ENCODE measurements around the gene ZGPAT.
"Not testable (repeated sequence)": the region's sequence is repeated elsewhere in the genome, so short reads cannot be mapped to it uniquely, and the experiment has no call there.

Gene ZGPAT

DNA sequence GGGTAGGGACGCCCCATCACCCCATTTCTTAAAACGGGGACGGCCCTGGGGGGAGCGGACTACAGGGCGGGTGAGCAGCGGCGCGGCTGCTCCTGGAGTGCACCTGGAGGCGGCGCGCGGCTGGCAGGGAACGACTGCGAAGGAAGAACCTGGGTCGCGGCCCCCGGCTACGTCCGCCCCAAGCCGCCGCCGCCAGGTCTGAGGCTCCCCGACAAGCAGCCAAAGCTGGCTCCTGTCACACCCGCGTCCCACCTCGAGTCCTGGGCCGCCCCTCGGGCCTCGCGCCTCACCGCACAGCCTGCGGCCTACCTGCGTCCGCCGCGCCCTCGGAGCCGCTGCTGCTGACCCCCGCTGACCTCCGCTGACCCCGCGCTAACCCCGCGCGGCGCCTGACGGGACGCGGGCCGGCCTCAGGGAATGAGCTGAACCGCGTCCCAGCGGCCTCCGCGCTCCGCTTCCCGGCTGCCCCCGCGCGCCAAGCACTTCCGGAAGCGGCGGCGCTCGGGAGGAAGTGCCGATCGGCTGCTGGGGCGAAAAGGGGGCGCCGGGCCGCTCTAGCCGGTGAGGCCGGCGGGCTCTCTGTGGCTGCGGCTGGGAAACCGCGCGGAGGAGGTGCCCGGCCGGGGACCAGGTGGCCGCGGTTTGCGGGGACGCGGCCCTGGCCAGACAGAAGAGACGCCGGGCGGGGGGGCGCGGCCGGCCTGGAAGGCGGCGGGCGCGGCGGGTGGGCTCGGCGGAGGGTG lies at the start of gene ZGPAT, which contains the start of gene ARFRP1:
Gene ZGPAT, plus strand, starts transcription at position 482 of the 743 bp plus-strand sequence. CDS start 542 bp downstream, outside the sequence.
Gene ARFRP1, minus strand, starts transcription at position 419 of the 743 bp plus-strand sequence. CDS start 885 bp downstream, outside the sequence.
- peak; percentile 71 to 80 (median 75) for DNase-seq (ENCODE audit: low read depth in 3 of 3, low spot score in 1 of 3)

DNA sequence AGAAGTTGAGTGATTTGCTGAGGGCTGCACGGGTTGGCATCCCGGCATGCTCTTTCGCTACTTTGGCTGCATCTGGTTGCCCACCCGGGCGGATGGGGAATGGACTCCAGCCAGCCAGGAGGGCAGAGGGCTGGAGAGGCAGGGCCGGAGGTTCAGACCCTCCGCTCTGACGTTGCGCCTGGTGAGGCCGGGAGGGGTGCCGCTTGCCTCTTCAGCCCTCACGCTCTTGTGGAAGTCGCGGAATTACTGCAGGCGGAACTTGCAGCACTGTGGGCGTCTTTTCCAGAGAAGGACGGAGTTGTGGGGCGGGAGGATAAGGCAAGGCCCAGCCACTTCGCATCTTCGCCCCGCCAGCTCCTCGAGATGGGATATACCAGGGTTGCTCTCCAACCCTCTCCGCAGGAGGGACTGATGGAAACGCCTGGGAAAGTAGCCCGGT lies 49.1 kb upstream of the ZGPAT start:
- DNase-seq (ENCODE audit: low read depth in 3 of 3, low spot score in 1 of 3) = no peak

GRCh38 chr20:63659370-63659769 lies 48.5 kb upstream of the ZGPAT start:
- no peak for DNase-seq (ENCODE audit: low read depth in 3 of 3, low spot score in 1 of 3)

GRCh38 chr20:63660174-63660573 lies 47.7 kb upstream of the ZGPAT start:
- DNase-seq (ENCODE audit: low read depth in 3 of 3, low spot score in 1 of 3) = not testable (repeated sequence)

DNA sequence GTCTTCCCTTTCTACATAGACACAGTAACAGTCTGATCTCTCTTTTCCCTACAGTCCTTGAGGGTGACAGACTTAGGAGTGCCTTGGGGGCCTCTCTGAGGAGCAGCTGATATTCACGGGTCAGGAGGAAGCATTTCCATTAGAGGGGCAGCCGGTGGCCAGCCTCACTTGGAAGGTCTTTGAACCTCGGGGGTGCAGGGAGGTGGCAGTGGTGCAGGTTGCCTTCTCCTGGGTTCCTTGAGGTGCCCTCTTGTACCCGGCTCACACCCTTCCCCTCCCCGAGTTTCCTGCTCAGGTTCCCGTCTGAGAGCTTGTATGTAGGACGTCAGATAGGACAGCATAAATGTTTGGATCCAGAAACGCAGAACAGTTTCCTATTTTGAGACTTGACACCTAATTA lies 47.2 kb upstream of the ZGPAT start:
- no peak for DNase-seq (ENCODE audit: low read depth in 3 of 3, low spot score in 1 of 3)

DNA sequence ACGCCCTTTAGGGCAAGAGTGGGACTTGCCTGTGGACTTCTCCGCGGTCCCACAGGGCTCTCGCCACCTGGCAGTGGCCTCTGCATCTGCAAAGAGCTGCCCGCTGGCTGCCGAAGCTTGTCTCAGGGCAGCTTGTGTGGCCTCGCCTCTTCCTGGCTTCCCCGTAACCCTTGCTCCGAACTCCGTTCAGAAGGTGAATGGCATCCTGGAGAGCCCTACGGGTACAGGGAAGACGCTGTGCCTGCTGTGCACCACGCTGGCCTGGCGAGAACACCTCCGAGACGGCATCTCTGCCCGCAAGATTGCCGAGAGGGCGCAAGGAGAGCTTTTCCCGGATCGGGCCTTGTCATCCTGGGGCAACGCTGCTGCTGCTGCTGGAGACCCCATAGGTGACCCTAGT lies 46.7 kb upstream of the ZGPAT start:
- DNase-seq (ENCODE audit: low read depth in 3 of 3, low spot score in 1 of 3) = no peak

GRCh38 chr20:63661959-63662812 lies 45.7 kb upstream of the ZGPAT start:
- no peak for DNase-seq (ENCODE audit: low read depth in 3 of 3, low spot score in 1 of 3)

DNA sequence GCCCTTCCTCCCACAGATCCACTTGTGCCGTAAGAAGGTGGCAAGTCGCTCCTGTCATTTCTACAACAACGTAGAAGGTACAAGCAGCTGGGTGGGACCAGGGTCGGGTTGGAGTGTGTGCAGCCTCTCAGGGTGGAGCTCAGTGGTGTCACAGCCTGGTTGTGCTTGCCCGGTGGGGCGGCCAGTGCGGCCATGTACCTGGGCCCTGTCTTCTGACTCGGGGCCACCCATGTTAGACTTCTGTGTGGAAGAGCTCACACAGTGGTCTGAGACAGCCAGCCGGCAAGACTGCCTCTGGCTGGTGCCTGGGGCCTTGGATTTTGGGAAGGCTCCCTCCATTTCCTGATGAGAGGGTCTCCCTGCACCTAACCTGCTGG lies 45.0 kb upstream of the ZGPAT start:
- DNase-seq (ENCODE audit: low read depth in 3 of 3, low spot score in 1 of 3) = no peak

DNA sequence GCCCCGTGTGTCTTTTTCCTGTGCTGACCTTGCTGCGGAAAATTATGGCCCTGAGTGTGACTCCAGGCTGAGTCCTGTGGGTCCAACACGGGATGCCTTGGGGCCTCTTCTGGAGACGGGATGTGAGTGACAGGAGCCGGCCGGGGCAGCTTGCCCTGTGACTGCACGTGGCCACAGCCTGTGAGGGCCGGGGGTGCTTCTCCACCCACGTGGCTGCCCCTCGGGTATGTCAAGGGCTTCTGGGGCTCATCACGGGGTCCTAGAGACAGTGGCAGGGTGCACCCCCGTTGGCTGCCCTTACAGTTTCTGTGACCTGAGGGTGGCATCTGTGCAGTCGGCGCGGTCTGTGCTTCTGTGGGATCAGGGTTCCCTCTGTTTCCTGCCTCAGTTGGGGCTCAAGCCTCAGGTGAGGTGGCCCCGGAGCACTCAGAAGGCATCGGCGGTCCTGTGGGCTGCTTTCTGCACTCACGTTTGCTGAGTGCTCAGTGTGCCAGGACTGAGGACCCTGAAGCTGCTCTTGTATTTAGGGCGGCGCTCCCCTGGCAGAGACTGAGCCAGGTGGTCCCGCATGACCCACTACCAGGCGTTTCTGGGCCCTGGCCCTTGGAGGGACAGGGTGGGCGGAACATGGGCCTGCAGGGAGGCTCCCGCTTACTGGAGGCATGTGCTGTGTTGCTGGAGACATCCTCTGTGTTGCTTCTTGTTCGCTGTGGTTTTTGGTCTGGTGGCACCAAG lies 44.3 kb upstream of the ZGPAT start:
- DNase-seq (ENCODE audit: low read depth in 3 of 3, low spot score in 1 of 3) = no peak

- no peak for DNase-seq (ENCODE audit: low read depth in 3 of 3, low spot score in 1 of 3)
Measured at GRCh38 chr20:63664143-63664851, 43.5 kb upstream of the ZGPAT start.

DNA sequence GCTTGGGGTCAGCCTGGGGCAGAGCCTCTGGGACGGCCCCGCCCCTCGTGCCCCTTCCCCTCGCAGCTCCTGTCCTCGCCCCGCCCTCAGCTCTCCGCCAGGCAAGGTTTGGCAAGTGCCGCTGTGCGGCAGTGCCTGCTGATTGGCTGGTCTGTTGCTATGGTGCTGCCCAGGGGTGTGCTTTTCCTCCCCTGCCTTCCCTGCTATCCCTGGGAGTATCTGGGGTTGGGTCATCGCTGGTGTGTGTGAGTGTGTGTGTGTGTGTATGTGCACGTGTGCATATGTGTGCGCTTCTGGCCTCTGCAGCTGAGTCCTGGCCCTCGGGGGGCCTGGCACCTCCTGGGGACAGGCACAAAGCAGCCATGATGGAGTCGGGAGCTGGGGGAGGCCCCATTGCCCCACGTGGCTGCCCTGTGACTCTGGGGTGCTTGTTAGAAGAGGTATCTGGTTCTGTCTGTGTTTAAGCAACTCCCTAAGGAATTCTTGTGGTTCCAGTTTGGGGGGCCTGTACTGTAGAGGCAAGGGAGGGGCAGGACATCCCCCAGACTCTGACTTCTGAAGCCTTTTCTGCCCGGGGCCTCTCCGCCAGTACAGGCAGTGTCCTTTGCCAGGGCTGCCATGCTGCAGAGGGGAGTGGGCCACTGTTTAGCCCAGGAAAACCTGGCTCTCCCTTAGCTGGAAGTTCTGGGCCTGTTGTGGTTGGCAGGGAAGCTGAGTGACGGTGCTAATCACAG lies 42.8 kb upstream of the ZGPAT start:
- no peak for DNase-seq (ENCODE audit: low read depth in 3 of 3, low spot score in 1 of 3)

- no peak for DNase-seq (ENCODE audit: low read depth in 3 of 3, low spot score in 1 of 3)
Measured at GRCh38 chr20:63665708-63666107, 42.1 kb upstream of the ZGPAT start.

DNA sequence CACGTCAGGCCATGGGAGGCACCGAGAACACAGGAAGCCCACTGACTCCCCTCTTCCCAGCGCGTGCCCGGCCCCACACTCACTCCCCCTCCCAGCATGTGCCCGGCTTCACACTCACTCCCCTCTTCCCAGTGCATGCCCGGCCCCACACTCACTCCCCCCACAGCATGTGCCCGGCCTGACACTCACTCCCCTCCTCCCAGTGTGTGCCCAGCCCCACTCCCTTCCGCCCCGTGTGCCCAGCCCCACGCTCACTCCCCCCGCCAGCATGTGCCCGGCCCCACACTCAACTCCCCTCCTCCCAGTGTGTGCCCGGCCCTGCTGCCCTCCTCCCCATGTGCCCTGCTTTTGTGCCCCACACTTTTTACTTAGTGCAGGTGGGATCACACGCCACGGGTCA lies 40.0 kb upstream of the ZGPAT start:
- DNase-seq (ENCODE audit: low read depth in 3 of 3, low spot score in 1 of 3) = no peak

GRCh38 chr20:63668351-63668750 lies 39.5 kb upstream of the ZGPAT start:
- no peak for DNase-seq (ENCODE audit: low read depth in 3 of 3, low spot score in 1 of 3)

DNA sequence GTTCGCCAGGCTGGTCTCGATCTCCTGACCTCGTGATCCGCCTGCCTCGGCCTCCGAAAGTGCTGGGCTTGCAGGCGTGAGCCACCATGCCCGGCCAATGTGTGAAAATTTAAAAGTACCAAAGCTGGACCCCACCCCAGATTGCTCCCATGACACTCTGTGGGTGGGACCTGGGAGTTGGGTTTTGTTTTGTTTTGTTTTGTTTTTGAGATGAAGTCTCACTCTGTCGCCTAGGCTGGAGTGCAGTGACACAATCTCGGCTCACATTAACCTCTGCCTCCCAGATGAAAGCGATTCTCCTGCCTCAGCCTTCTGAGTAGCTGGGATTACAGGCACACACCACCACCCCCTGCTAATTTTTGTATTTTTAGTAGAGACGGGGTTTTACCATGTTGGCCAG lies 36.1 kb upstream of the ZGPAT start:
- DNase-seq (ENCODE audit: low read depth in 3 of 3, low spot score in 1 of 3) = not testable (repeated sequence)

GRCh38 chr20:63672666-63673065 lies 35.2 kb upstream of the ZGPAT start:
- no peak for DNase-seq (ENCODE audit: low read depth in 3 of 3, low spot score in 1 of 3)

GRCh38 chr20:63673951-63674350 lies 33.9 kb upstream of the ZGPAT start:
- DNase-seq (ENCODE audit: low read depth in 3 of 3, low spot score in 1 of 3) = no peak

- DNase-seq (ENCODE audit: low read depth in 3 of 3, low spot score in 1 of 3) = no peak
Measured at GRCh38 chr20:63675681-63676368, 32.0 kb upstream of the ZGPAT start.

DNA sequence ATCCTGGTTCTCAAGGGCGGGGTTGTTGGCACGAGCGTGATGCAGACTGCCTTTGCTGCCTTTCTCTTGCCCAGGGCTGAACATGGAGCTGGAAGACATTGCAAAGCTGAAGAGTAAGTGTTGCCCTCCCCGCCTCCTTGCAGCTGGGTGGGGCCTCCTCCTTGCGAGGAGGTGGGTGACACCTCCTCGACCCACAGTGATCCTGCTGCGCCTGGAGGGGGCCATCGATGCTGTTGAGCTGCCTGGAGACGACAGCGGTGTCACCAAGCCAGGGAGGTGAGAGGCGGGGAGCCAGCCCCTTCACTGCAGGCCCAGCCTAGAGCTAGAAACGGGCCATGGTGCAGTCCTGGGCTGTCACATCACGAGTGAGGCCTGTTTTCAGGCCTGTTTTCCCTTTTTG lies 29.8 kb upstream of the ZGPAT start:
- no peak for DNase-seq (ENCODE audit: low read depth in 3 of 3, low spot score in 1 of 3)
